Stimulated activated CD8-positive, alpha-beta memory T cell treated with anti-CD3 and anti-CD28 coated beads, Interleukin-15, amount 100 ng/mL, for 4 hours (primary cell): ENCODE measurements around the gene AMIGO3.
"Not testable (repeated sequence)": the region's sequence is repeated elsewhere in the genome, so short reads cannot be mapped to it uniquely, and the experiment has no call there.

Experiments
- DNase-seq, 2 donors: peaks; one replicate each; pipeline ENCODE4 v3.0.0-alpha.2; 2020; ENCODE audit warnings: low read depth in 2 of 2

AMIGO3 gene

GRCh38 chr3:49712166-49712565, 7.3 kb downstream of the AMIGO3 start:
- no peak for DNase-seq

DNA sequence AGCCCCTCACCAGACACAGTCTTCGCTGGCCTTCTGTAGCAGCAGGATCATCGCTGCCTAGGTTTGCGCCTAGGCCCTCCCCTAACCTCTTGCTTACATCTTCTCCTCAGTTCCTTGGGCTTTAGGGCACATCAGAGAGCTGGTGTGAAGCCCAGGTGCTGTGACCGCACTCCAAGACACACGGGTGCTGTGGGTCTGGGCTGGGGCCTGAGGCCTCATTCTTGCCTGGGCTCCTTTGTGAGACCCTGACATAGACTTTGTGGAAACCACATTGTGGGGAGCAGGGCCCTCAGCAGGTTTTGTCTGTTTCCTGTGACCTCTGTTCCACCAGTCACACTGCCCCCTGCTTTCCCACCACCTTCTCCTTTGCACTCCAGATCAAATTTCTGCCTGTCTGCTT, 8.0 kb downstream of the AMIGO3 start:
- no peak for DNase-seq

GRCh38 chr3:49709852-49710251, 9.6 kb downstream of the AMIGO3 start:
- no peak for DNase-seq

DNA sequence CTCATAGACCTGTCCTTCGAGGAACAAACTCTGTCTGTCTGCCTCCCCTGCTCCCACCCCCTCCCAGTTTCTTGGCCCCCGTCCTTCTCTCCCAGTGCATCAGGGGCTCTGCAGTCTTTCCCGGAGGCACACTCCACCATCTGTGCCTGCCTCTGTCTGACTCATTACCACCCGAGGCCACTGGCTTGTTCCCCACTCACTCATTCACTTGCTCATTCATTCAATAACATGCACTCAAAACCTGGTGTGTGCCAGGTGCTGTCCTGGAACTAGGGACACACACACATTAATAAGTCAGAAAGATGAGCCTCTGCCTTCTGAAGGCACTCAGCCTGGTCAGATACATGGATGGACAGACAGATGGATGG, 12.4 kb downstream of the AMIGO3 start:
- DNase-seq = no peak

- no peak for DNase-seq
Measured at GRCh38 chr3:49706456-49707112, 12.9 kb downstream of the AMIGO3 start.

GRCh38 chr3:49705390-49705960, 14.0 kb downstream of the AMIGO3 start:
- no peak for DNase-seq

- DNase-seq = no peak
Measured at GRCh38 chr3:49704629-49705028, 14.9 kb downstream of the AMIGO3 start.

DNA sequence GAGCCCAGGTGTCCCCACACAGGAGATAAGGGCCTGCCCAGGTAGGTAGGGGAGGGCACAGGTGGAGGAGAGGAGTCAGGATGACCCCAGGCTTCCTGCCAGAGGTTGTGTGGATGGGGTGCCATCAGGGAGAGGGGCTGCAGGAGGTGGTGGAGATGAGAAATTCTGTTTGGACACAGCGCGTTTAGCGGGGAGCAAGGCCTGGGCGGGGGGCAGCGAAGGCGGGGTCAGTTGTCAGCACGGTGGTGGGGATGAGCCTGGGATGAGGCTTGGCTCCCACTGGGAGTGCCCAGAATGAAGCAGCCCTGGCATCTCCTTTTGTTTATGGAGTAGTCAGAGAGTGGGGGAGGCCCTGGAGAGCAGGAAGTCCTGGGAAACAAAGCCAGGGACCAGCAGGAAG, 15.5 kb downstream of the AMIGO3 start:
- DNase-seq = no peak

GRCh38 chr3:49703443-49703927, 16.0 kb downstream of the AMIGO3 start:
- DNase-seq = no peak

- DNase-seq = no peak
Measured at GRCh38 chr3:49702672-49703071, 16.8 kb downstream of the AMIGO3 start.

- DNase-seq = no peak
Measured at GRCh38 chr3:49701388-49702077, 18.0 kb downstream of the AMIGO3 start.

GRCh38 chr3:49700453-49701128, 18.9 kb downstream of the AMIGO3 start:
- no peak for DNase-seq

GRCh38 chr3:49700014-49700413, 19.5 kb downstream of the AMIGO3 start:
- no peak for DNase-seq

DNA sequence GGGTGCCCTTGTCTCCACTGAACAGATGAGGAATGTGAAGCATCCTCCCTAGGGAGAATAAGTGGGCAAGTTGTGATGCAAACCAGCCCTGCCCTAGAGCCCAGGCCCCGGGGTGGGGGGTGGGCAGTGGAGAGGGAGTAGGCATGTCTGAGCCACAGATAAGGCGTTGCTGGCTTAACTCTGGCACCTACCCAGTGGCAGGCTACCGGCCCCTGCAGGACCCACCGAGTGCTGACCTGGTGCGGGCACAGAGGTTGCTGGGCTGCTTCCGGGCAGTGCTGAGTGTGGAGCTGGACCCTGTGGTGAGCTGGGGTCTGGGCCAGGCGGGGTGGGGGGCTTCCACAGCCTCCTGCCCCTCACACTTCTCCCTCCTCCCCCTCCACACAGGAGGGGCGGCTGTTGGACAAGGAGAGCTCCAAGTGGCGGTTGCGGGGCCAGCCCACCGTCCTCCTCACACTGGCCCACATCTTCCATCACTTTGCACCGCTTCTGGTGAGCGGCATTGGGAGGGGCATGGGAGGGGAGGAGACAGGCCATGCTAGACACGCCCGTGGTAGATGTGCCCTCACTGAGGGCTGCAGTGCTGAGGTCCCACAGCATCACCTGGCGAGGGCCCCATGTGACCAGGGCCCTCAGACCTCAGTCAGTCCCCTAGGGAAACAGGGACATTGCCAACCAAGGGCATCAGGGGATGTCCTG, 20.1 kb downstream of the AMIGO3 start:
- DNase-seq = no peak

GRCh38 chr3:49695350-49696015, 24.0 kb downstream of the AMIGO3 start:
- not testable (repeated sequence) for DNase-seq

DNA sequence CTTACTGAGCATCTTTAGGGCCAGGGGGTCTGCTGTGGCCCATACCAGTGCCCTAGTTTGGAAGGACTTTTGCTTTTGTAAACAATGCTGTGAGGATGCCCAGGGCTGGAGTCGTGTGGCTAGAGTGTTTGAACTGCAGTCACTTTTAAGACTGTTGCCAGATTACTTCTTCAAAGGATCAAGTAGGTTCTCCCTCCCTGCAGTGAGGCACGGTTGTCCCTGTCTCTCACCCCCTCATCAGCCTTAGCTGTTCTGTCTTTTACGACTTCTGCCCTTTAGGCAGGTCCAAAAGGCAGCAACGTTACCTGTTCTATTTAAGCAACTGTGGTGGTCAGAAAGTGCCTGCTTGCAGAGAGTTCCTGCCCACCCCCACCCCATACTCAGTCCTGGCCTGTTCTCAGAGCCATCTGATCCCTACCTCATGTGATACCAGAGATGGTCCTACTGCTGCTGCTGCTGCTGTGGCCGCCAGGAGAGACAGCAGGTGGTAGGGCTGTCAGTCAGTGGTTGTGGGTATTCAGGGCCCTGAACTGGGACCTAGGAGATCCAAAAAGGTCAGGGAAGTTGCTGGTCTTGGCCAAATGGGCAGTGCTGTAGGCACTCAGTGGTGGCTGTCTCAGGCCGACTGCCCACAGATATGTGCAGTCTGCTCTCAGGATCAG, 24.9 kb downstream of the AMIGO3 start:
- not testable (repeated sequence) for DNase-seq

GRCh38 chr3:49691481-49691880, 28.0 kb downstream of the AMIGO3 start:
- DNase-seq = not testable (repeated sequence)

GRCh38 chr3:49690856-49691255, 28.6 kb downstream of the AMIGO3 start:
- not testable (repeated sequence) for DNase-seq

- not testable (repeated sequence) for DNase-seq
Measured at GRCh38 chr3:49689908-49690624, 29.4 kb downstream of the AMIGO3 start.
